Ectodermal cell (in vitro differentiated cells): Measurements from ENCODE around the gene ROBO1.

Experiments used
- H3K27ac ChIP-seq: 2 replicates; pipeline ENCODE4 v1.7.0; 2013; ENCODE audit warnings: mild to moderate bottlenecking, low read depth, low read length; ENCODE audit not compliant: insufficient read depth, poor library complexity, severe bottlenecking
- H3K27me3 ChIP-seq: 2 replicates; pipeline ENCODE4 v1.7.0; 2013; ENCODE audit warnings: mild to moderate bottlenecking, low read length; ENCODE audit not compliant: insufficient read depth, control insufficient read depth, poor library complexity, severe bottlenecking
- H3K36me3 ChIP-seq: one replicate; pipeline ENCODE4 v1.7.0; 2013; ENCODE audit warnings: low read length; ENCODE audit not compliant: control insufficient read depth, insufficient read depth
- H3K4me1 ChIP-seq: one replicate; pipeline ENCODE4 v1.7.0; 2013; ENCODE audit warnings: low read length; ENCODE audit not compliant: control insufficient read depth, insufficient read depth
- H3K4me3 ChIP-seq: 2 replicates; pipeline ENCODE4 v1.7.0; 2013; ENCODE audit warnings: low read depth, low read length, control low read depth; ENCODE audit not compliant: insufficient read depth
- H3K9me3 ChIP-seq: 2 replicates; pipeline ENCODE4 v1.7.0; 2013; ENCODE audit warnings: mild to moderate bottlenecking, low read length, moderate library complexity; ENCODE audit not compliant: control insufficient read depth
- WGBS, 2 experiments: methylation state at CpG; one replicate each; pipeline ENCODE4 v1.1.7; 2013; ENCODE audit warnings: missing lambda C conversion rate in 2 of 2; 5-methylcytosine and 5-hydroxymethylcytosine counted together

The ROBO1 gene

GRCh38 chr3:79146024-79146423, 621.8 kb downstream of the ROBO1 start:
- Histone ChIP-seq H3K4me1 (no peaks in the 10 kb centered on the region), H3K36me3 (no peaks in the 10 kb centered on the region), H3K4me3 (no peak overlapping the region), H3K27ac (no peak overlapping the region), H3K9me3 (no peaks in the 10 kb centered on the region), H3K27me3 (no peaks in the 10 kb centered on the region)
- 92 to 95% methylated on average over 2 to 3 of the region's 3 CpGs for WGBS, 2 experiments

DNA sequence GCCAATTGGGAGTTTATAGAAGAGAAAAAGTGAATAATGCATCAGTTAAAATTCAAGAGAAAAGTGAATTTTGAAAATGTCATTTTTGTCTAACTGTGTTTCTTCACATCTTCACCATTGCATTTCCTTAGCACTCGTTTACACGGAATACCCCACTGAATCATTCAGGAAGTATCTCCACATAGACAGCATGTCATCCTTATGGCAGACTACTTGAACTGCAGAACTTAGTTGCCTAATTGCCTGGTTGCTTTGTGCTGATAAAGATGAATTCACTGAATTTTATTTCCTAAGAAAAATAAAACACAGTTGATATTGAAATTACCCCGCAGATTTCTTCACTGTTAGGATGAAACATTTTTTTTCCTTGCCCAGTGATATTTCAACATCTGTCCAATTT, 627.1 kb downstream of the ROBO1 start:
- Histone ChIP-seq H3K27me3 (no peaks in the 10 kb centered on the region), H3K36me3 (no peaks in the 10 kb centered on the region), H3K4me3 (no peak overlapping the region), H3K27ac (no peak overlapping the region), H3K9me3 (no peaks in the 10 kb centered on the region), H3K4me1 (no peaks in the 10 kb centered on the region)
- 91 to 97% methylated on average over 3 of the region's 3 CpGs for WGBS, 2 experiments

- 75 to 84% methylated on average over 3 to 7 of the region's 7 CpGs for WGBS, 2 experiments
- no peaks in the 10 kb centered on the region for H3K4me1 ChIP-seq
These were observed 628.3 kb downstream of the ROBO1 start for GRCh38 chr3:79139395-79140068.

GRCh38 chr3:79125313-79125984, 642.3 kb downstream of the ROBO1 start:
- no peaks in the 10 kb centered on the region for H3K9me3 ChIP-seq
- no peaks in the 10 kb centered on the region for H3K4me1 ChIP-seq
- H3K27me3 ChIP-seq = no peaks in the 10 kb centered on the region
- no peak overlapping the region for H3K4me3 ChIP-seq
- WGBS, 2 experiments = 78 to 82% methylated on average over 15 to 16 of the region's 16 CpGs
- no peaks in the 10 kb centered on the region for H3K36me3 ChIP-seq
- H3K27ac ChIP-seq = no peak overlapping the region

More at GRCh38 chr3:79139395-79140068, 628.3 kb downstream of the ROBO1 start:
- Histone ChIP-seq H3K27ac (no peak overlapping the region), H3K27me3 (no peaks in the 10 kb centered on the region), H3K4me3 (no peak overlapping the region), H3K36me3 (no peaks in the 10 kb centered on the region), H3K9me3 (no peaks in the 10 kb centered on the region)

GRCh38 chr3:79115458-79115857, 652.3 kb downstream of the ROBO1 start:
- 97 to 100% methylated on average over 1 to 4 of the region's 4 CpGs for WGBS, 2 experiments
- Histone ChIP-seq H3K27ac (no peak overlapping the region), H3K4me1 (no peaks in the 10 kb centered on the region), H3K9me3 (no peaks in the 10 kb centered on the region), H3K36me3 (no peaks in the 10 kb centered on the region), H3K4me3 (no peak overlapping the region), H3K27me3 (no peaks in the 10 kb centered on the region)

GRCh38 chr3:79113876-79114275, 653.9 kb downstream of the ROBO1 start:
- Histone ChIP-seq H3K4me1 (no peaks in the 10 kb centered on the region), H3K27ac (no peak overlapping the region), H3K9me3 (no peaks in the 10 kb centered on the region), H3K4me3 (no peak overlapping the region), H3K36me3 (no peaks in the 10 kb centered on the region), H3K27me3 (no peaks in the 10 kb centered on the region)
- WGBS, 2 experiments = 92 to 95% methylated on average over 3 of the region's 3 CpGs

GRCh38 chr3:79111375-79112052, 656.3 kb downstream of the ROBO1 start:
- H3K27me3 ChIP-seq = no peaks in the 10 kb centered on the region
- 96 to 98% methylated on average over 3 of the region's 3 CpGs for WGBS, 2 experiments

DNA sequence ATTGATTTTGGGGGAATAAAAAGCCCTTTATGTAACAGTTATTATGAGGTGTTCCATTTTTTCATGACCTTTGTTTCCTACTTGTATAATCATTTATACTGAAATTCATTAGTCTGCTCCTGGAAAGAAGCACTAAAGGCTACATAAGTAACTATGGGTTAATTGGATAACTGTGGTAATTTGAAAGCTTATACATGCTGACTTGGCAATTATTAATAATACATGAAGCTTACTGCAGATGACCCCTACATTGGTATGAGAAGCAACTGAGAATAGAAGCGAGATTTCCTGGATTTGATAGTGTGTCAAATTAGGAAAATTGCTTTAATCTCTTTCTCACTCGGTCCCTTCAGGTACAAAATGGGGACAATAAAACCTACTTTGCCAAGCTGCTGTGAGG, 658.0 kb downstream of the ROBO1 start:
- no peak overlapping the region for H3K27ac ChIP-seq
- no peaks in the 10 kb centered on the region for H3K4me1 ChIP-seq
- WGBS, 2 experiments = 94 to 97% methylated on average over 2 of the region's 2 CpGs
- H3K9me3 ChIP-seq = no peaks in the 10 kb centered on the region
- H3K4me3 ChIP-seq = no peak overlapping the region
- H3K36me3 ChIP-seq = no peaks in the 10 kb centered on the region
- H3K27me3 ChIP-seq = no peaks in the 10 kb centered on the region

More at GRCh38 chr3:79111375-79112052, 656.3 kb downstream of the ROBO1 start:
- Histone ChIP-seq H3K9me3 (no peaks in the 10 kb centered on the region), H3K36me3 (no peaks in the 10 kb centered on the region), H3K27ac (no peak overlapping the region), H3K4me1 (no peaks in the 10 kb centered on the region), H3K4me3 (no peak overlapping the region)

DNA sequence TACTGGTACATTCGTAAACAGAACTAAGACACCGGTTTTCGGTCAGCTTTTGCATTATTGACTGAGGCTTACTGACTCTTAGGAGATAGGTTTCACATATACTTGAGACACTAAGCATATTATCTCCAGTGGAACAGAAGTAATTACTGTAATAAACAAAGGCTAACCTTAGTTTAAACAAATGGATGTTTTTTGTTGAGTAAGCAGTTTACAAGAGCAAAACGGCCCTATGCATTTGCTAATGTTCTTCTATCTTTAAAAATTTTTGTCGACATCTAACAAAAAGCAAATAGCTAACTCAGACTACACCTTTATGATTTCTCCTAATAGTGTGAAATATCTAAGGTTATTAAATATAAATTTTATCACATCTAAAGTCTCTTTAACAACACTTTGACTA, 664.5 kb downstream of the ROBO1 start:
- Histone ChIP-seq H3K27me3 (no peaks in the 10 kb centered on the region), H3K4me3 (no peak overlapping the region)
- whole genome bisulfite sequencing, 2 experiments = 85 to 86% methylated on average over 4 of the region's 5 CpGs

DNA sequence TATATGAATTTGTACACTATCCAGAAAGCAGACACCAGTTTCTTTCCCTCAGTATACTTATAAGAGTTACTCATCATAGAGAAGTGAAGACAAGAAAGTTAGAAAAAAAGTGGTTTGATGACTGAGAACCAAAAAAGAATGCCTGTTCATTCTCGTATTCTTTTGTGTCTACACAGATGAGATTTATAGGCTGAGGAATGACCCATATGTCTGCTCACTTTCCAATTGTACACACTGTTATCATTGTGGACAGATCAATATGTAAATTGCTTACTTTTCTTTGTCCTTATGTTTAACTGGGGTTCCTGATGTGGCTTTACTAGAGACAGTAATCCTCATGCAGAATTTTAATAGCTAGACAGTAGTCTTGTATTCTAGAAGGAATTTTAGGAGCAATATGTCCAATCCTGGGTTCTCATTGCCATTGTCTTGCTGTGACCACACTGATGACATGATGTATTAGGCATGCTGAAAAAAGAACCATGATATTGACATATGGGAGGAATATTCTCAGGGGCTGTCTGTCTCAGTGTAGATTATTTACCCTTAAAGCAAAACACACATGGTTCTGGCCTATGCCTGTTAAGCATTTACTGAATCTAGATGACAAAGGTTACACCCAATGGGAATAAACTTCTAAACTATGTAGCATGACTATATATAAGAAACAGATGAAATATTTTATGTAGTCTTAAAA, 669.7 kb downstream of the ROBO1 start:
- Histone ChIP-seq H3K27ac (no peak overlapping the region), H3K9me3 (no peaks in the 10 kb centered on the region), H3K4me1 (no peaks in the 10 kb centered on the region), H3K27me3 (no peaks in the 10 kb centered on the region), H3K36me3 (no peaks in the 10 kb centered on the region), H3K4me3 (no peak overlapping the region)
- 90 to 100% methylated on average over 1 of the region's 1 CpG for WGBS, 2 experiments

More for the DNA sequence above, 664.5 kb downstream of the ROBO1 start:
- Histone ChIP-seq H3K36me3 (no peaks in the 10 kb centered on the region), H3K4me1 (no peaks in the 10 kb centered on the region), H3K9me3 (no peaks in the 10 kb centered on the region), H3K27ac (no peak overlapping the region)
